ENCODE results near the gene NAGK.
A peak's percentile ranks its signal among the peaks of the same experiment; 100 is the strongest.
"Not testable (repeated sequence)": the region's sequence is repeated elsewhere in the genome, so short reads cannot be mapped to it uniquely, and the experiment has no call there.

The NAGK gene

DNA sequence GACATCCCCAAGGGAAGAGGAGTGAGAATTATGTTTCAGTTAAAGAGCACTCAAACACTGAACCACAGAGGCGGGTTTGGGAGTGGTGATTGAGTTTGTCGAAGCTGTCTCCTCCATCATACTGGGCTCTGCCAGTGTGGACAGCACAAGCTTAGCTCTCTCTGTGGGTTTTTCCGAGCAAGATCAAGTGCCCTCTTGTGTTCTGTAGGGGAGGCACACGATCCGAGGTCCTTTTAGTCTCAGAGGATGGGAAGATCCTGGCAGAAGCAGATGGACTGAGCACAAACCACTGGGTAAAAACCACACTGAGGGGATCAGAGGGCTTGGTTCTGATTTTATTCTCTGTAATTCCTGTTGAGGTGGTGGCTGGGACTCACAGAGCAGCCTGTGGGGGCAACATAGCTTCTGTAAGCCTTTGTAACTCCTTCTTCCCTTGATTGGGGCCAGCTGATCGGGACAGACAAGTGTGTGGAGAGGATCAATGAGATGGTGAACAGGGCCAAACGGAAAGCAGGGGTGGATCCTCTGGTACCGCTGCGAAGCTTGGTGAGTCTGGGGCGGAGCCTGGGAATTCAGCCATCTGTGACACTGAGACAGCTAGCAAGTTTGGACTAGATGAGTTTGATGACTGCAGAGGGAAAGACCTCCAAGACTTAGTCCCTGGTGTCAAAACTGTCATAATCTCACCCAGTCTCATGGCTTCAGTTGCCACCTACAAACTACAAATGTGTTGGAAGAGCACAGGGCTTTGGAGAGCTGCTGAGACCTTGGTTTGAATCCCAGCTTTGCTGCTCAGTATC is 2.0 kb downstream of the NAGK start:
- no peak for DNase-seq

DNA sequence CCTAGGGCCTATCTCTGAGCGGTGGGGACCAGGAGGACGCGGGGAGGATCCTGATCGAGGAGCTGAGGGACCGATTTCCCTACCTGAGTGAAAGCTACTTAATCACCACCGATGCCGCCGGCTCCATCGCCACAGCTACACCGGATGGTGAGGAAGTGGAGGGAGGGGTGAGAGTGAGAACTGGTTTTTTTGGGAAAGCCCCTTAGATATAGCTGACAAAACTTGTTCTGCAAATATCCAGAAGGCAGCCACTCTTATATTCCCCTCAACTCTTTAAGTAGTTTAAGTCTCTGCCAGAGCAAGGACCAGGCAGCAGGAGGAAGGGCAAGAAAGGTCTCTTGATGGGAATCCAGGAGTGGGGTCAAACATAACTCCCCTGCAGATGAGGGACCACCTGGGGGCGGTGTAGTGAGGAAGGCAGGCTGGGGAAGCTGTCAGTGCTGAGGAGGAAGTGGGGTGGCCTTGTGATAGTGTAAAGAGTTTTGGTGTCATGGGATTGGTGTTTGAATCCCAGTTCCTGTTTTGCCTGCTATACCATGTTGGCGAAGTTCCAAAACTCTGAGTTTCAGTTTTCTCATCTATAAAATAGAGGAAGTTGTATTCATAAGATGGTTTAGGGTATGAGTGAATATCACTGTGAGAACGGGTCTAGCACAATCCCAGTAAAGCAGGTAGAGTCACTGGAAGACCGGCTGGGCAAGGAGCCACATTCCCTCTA is 3.4 kb downstream of the NAGK start:
- peak; percentile 56 to 58 for DNase-seq

DNA sequence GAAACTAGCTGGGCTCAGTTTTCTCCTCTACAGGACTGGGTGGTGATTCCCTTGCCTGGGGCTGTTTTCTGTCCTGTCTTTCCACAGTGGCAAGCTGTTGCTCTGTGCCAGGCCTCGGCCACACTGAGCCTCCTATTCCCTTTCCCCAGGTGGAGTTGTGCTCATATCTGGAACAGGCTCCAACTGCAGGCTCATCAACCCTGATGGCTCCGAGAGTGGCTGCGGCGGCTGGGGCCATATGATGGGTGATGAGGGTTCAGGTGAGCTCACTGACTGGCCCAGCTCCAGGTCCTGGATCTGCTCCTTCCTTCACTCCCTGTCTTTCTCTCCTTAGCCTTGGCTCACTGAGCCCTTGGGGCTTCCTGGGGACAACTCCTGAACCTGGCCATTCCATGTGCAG is 4.0 kb downstream of the NAGK start:
- DNase-seq: no peak

DNA sequence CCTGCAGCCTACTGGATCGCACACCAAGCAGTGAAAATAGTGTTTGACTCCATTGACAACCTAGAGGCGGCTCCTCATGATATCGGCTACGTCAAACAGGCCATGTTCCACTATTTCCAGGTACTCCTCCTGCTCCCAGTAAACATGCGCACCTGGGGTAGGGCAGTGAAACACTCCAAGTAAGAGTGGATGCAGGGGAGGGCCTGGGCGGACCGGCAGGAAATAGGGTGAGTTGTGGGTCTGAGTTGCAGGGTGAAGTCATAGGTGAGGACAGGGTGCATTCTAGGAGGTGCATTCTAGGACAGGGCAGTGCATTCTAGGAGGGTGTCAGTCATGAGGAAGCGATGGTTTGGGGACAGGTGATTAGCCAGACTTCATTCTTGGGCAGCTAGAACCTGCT is 5.0 kb downstream of the NAGK start:
- DNase-seq: no peak

DNA sequence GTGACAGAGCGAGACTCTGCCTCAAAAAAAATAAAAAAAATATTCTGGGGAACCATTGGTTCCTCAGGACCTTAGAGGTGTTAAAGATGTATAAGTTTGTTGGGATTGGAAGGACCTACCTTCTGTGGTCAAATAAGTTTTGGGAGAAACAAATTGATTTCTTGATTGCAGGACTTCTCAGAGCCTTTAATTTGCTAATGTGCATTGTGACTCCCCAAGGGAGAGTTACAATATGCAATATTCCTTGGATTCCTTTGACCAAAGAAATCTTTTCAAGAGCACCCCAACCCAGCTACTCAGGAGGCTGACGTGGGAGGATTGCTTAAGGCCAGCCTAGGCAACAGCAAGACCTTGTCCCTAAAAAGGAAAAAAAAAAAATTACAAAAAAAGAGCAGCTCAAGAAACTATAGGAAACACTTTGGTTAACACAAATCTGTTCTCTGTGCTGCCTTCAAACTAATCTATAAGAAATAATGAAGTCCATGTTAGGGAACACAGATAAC is 6.5 kb downstream of the NAGK start:
- DNase-seq: no peak

DNA sequence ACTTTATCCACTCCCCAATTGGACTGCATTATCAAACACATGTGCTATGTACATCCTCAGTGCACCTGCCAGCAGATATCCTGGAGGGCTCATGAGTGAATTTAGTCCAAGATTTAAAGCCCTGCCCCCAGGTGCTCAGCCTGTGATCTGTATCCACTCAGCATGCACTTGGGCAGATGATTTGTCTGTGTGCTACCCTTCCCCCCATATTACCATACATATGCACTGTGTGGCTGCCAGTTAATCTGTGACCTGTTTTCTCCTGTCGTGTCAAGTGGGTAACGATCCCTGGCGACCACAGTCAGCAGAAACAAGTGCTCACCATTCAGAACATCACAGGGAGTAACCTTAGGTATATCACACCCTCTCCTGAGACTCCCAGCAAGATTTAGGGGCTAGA is 10.2 kb downstream of the NAGK start:
- no peak for DNase-seq

DNA sequence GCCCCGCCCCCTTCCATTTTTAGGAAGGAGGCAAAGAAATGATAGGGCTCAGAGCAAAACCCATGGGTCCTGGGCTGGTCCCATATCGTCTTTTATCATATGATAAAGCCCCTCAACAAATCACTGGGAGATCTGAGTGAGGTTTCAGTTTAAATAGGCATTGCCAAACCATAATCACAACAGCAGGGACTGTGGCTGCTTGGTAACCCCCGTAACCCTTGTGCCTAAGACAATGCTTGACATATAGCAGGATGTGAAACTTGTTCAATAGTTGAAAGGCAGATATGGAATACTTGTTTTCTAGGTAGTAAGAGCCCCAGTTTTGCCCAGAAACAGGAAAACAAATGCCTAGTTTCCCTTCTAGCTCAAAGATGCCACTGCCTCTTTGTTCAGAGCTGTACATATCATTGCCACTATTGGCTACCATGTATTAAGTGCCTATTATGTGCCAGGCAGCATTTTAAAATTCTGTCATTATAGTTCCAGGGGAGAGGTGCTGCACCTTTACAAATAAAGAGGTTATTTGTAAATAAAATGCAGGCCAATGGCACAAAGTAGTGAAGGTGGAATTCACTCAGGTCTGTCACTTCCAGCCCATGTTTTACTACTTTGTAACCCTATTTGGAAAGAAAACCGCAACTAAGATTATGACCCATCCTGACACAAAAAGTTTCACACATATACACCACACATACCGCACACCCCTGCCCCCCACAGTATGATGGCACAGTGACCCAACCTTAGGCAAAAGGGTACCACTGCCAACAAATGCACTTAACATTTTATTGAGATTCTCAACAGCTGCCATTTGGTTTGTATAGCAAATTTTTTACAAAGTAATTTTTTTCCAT is 14.2 kb downstream of the NAGK start:
- no peak for DNase-seq

DNA sequence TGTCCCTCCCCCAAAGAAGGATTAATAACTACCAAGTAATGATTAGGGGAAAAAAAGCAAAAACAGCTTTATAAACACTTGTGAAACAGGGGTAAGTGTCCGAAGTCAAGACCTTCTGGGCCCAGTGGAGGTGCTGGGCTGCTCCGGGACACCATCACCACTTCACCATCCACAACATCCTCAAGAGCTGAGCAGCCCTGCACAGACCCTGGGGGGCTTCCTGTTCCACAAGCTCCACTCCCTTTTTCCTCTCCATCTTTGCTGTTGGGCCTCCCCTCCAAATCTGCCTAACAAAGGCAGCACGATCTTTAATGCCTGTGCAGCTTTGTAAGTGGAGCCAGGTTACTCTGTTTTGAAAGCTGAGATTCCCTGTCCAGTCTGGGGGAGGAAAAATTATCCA is 14.8 kb downstream of the NAGK start:
- not testable (repeated sequence) for DNase-seq

DNA sequence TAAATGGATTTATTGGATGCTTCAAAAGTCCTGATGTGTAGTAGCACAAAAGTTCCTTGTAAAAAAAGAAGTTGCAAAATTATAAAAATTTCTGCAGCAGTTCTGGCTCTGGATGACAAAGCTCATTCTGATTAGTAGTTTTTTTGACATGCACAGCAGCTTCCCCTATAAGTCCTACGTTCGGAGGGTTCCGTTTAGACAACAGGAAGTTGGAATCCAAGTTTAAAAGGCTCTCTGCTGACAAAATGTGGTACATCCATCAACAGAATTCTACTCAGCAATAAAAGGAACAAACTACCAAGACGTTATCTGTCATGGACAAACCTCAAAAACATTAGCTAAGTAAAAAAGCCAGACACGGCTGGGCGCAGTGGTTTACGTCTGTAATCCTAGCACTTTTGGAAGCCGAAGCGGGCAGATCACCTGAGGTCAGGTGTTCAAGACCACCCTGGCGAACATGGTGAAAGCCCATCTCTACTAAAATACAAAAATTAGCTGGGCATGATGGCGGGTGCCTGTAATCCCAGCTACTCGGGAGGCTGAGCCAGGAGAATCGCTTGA is 15.4 kb downstream of the NAGK start:
- not testable (repeated sequence) for DNase-seq

DNA sequence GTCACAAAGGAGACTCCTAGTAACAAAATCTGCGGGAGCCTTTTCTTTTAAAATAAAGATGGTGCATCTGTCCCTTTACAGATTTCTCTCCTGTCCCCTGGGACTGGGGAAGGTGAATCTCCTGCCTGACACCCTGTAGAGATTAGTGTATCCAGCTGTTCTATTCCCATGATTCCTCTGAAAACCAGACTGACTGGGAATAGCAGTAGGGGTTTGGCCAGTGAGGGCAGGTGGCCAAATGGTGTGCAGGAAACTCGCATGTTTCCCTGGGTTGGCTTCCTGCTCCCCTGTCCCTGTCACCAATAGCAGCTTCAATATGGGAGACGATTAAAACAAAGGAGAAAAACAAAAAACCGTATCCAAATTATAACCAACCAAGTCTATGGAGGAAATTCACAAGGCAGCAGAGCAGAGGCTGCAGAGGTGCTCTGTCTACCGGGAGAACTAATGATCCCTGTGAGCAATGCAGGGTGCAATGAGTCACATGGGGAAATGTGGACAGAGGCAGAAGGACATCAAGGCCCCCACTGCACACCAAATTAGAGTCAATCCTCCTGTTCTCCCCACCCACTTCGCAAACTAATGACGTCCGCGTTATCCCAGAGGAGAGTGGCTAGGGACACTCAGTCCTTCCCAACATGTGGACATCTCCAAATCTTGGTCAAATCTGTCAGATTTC is 17.0 kb downstream of the NAGK start:
- DNase-seq: not testable (repeated sequence)

DNA sequence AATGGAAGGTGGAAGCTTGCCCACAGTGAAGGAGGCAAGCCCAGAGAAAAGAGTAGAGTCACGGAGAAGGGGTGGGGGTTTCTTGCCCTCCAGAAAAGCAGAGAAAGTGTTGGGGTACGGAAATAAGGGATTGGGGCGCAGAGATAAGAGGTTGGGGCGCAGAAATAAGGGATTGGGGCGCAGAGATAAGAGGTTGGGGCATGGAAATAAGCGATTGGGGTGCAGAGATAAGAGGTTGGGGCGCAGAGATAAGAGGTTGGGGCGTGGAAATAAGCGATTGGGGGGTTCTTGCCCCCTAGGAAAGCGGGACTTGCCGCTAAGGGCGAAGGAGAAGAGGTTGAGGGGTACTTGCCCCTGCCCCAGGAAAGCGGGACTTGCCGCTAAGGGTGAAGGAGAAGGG is 21.0 kb downstream of the NAGK start:
- DNase-seq: not testable (repeated sequence)

DNA sequence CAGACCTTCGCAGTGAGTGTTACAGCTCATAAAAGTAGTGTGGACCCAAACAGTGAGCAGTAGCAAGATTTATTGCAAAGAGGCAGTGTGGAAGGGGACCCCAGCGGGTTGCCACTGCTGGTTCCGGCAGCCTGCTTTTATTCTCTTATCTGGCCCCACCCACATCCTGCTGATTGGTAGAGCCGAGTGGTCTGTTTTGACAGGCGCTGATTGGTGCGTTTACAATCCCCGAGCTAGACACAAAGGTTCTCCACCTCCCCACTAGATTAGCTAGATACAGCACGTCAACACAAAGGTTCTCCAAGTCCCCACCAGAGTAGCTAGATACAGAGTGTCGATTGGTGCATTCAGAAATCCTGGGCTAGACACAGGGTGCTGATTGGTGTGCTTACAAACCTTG is 23.4 kb downstream of the NAGK start:
- DNase-seq: not testable (repeated sequence)

DNA sequence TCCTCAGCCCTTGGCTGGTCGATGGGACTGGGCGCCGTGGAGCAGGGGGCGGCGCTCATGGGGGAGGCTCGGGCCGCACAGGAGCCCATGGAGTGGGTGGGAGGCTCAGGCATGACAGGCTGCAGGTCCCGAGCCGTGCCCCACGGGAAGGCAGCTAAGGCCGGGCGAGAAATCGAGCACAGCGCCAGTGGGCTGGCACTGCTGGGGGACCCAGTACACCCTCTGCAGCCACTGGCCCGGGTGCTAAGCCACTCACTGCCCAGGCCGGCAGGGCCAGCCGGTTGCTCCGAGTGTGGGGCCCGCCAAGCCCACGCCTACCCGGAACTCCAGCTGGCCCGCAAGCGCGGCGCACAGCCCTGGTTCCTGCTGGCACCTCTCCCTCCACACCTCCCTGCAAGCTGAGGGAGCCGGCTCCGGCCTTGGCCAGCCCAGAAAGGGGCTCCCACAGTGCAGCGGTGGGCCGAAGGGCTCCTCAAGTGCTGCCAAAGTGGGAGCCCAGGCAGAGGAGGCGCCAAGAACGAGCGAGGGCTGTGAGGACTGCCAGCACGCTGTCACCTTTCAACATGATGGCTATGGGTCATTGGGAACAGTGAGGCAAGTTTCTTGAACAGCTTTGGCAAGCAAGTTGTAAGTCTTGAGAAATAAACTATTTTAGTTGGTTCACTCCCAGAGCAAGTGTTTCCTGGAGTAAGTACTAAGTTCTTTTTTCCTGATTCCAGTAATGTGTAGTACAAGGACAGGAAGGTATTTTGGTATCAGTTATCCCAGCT is 24.2 kb downstream of the NAGK start:
- DNase-seq: not testable (repeated sequence)

DNA sequence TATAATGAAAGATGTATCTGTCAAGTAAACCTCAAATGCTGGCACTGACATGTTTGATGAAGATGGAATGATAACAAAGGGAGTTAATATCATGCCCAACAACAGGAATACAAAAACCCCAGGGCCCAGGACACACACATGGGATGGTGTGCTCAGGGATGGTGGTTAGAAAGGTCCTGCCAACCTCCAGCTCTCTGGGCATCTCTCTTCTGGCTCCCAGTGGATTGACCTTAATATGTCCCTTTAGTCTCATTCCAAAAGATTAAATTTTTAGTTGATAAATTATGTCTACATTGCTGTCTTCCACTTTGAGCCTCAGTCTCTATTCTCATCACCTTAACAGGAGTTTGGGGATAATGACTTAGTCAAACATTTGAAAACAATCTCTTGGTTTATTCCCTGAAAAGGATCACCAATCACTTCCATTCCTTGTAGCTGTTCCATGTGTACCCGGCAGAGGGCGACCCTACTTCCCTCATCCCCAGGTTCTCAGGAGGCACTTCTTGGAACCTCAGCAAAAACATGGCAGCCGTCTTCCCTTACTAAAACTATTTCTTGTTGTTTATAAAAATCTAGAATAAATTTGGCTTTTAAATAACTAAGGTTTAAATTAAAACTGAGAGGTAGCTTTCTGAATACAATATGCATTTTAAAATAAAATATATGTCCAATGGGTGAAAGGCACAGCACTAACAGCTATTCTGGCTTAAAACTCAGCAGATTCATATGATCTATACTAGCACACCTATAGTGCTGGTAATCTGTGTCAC is 31.9 kb downstream of the NAGK start:
- peak; percentile 13 to 23 for DNase-seq

DNA sequence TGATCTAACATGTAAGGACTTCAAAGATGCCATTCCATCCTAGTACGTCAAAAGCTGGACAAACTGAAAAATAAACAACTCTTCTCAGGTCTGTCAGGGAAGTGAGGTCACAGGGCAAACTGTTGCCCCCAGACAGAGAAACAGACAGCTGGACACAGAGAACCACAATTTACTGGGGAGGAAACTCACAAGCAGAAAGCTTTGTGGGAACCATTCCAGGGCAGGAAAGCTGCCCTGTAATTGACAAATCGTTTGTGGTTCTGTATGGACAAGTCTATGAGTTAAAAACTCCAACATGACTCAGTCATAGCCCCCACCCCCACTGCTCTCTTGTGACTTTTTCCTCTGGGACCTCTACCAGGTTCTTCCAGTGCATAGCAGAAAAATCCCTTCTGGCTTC is 33.2 kb downstream of the NAGK start:
- DNase-seq: no peak

DNA sequence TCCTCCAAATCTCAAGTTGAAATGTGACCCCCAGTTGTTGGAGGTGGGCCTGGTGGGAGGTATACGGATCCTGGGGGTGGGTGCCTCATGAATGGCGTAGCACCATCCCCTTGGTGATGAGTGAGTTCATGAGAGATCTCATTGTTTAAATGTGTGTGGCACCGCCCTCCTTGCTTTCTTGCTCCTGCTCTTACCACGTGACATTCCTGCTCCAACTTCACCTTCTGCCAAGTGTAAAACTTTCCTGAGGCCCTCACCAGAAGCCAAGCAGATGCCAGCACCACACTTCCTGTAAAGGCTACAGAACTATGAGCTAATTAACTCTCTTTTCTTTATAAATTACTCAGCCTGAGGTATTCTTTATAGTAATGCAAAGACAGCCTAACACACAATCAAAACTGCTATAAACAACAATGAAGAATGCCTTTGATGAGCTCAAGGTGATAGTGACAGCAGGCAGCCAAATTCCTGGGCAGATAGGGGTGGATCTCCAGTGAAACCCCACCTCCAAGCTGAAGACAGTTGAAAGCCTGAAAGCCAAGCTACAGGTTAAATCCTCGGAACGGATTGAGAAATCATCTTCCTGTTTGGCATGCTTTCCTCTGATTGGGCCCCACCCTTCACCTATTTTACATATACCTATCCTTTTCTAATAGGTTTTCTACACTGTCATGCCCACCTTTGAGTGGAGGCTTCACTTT is 34.7 kb downstream of the NAGK start:
- DNase-seq: no peak

DNA sequence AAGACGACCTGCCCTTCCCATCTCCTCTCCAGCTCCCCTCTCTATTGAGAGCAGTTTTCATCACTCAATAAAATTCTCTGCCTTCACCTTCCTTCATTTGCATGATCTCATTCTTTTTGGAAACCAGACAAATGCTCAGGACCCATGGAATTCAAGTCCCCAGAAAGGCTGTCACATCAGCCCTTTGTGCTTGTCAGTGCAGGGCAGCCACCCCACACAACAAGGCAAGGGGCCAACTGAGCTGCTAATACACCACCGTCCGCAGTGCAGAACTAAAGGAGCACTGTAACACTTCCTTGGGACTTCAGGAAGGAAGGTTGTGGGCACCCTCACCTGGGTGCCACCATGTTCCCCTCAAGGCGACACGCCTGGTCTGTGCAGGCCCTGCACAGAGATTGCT is 35.4 kb downstream of the NAGK start:
- no peak for DNase-seq

DNA sequence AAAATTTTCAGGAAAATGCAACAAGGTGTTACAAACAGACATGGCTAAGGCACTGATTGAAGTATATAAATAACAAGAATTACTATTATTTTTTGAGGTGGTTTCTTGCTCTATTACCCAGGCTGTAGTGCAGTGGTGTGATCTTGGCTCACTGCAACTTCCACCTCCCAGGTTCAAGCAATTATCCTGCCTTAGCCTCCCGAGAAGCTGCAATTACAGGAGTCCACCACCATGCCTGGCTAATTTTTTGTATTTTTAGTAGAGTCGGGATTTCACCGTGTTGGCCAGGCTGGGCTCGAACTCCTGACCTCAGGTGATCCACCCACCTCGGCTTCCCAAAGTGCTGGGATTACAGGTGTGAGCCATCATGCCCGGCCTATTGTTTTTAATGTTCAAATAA is 38.0 kb downstream of the NAGK start:
- DNase-seq: not testable (repeated sequence)

DNA sequence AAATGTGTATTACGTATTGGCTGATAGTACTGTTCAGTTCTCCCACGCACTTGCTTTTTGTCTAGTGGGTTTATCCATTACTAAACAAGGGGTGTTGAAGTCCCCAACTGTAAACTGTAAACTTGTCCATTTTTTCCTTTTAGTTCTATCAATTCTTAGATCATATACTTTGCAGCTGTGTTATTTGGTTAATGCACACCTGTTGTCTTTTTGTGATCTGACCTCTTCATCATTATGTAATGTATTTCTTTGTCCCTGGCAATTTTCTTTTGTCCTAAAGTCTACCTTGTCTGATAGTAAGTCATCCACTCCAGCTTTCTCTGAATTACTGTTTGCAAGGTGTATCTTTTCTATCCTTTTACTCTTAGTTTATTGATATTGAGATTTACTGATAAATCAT is 39.6 kb downstream of the NAGK start:
- DNase-seq: no peak

DNA sequence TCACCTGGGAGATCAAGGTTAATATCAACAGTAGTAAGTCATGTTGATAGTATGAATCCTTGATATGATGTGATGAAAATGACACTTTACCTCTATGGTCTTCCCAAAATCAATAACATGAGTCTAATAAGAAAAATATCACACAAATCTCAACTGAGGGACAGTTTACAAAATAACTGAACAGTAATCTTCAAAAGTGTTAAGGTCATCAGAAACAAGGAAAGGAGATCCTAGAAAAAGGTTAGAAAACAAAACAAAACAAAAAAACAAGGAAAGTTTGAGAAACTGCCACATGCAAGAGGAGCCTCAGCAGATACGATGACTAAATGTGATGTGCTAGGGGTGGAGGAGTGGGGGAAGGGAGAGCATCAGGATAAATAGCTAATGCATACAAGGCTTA is 45.4 kb downstream of the NAGK start:
- no peak for DNase-seq

Measured in activated CD4-positive, alpha-beta T cell treated with anti-CD3 and anti-CD28 coated beads for 4 hours (primary cell).